ENCODE data around the gene SIRPB2.

The SIRPB2 gene

GRCh38 chr20:1443085-1443484 is 48.1 kb downstream of the SIRPB2 start:
- DNase-seq (ENCODE audit: extremely low read depth in 1 of 2, low read depth in 1 of 2): no peak

- DNase-seq (ENCODE audit: extremely low read depth in 1 of 2, low read depth in 1 of 2): no peak
Measured at GRCh38 chr20:1442304-1442703, 48.9 kb downstream of the SIRPB2 start.

GRCh38 chr20:1441133-1441532 is 50.1 kb downstream of the SIRPB2 start:
- DNase-seq (ENCODE audit: extremely low read depth in 1 of 2, low read depth in 1 of 2): no peak

- no peak for DNase-seq (ENCODE audit: extremely low read depth in 1 of 2, low read depth in 1 of 2)
Measured at GRCh38 chr20:1440024-1440423, 51.2 kb downstream of the SIRPB2 start.

GRCh38 chr20:1438361-1438760 is 52.9 kb downstream of the SIRPB2 start:
- DNase-seq (ENCODE audit: extremely low read depth in 1 of 2, low read depth in 1 of 2): no peak

- DNase-seq (ENCODE audit: extremely low read depth in 1 of 2, low read depth in 1 of 2): peak; percentile 51 to 67
Measured at GRCh38 chr20:1437235-1437904, 53.9 kb downstream of the SIRPB2 start.

- DNase-seq (ENCODE audit: extremely low read depth in 1 of 2, low read depth in 1 of 2): no peak
Measured at GRCh38 chr20:1436263-1436662, 55.0 kb downstream of the SIRPB2 start.

GRCh38 chr20:1435337-1435699 is 55.9 kb downstream of the SIRPB2 start:
- no peak for DNase-seq (ENCODE audit: extremely low read depth in 1 of 2, low read depth in 1 of 2)

GRCh38 chr20:1434571-1435336 is 56.5 kb downstream of the SIRPB2 start:
- DNase-seq (ENCODE audit: extremely low read depth in 1 of 2, low read depth in 1 of 2): no peak

- no peak for DNase-seq (ENCODE audit: extremely low read depth in 1 of 2, low read depth in 1 of 2)
Measured at GRCh38 chr20:1431158-1431557, 60.1 kb downstream of the SIRPB2 start.

- no peak for DNase-seq (ENCODE audit: extremely low read depth in 1 of 2, low read depth in 1 of 2)
Measured at GRCh38 chr20:1430004-1430451, 61.2 kb downstream of the SIRPB2 start.

- DNase-seq (ENCODE audit: extremely low read depth in 1 of 2, low read depth in 1 of 2): no peak
Measured at GRCh38 chr20:1429143-1429728, 62.0 kb downstream of the SIRPB2 start.

GRCh38 chr20:1427457-1428054 is 63.7 kb downstream of the SIRPB2 start:
- no peak for DNase-seq (ENCODE audit: extremely low read depth in 1 of 2, low read depth in 1 of 2)

- no peak for DNase-seq (ENCODE audit: extremely low read depth in 1 of 2, low read depth in 1 of 2)
Measured at GRCh38 chr20:1426231-1426849, 64.9 kb downstream of the SIRPB2 start.

Data from activated CD8-positive, alpha-beta memory T cell treated with anti-CD3 and anti-CD28 coated beads for 1 hour (primary cell).